HEK293 (cell line): Measurements from ENCODE around the gene MRPL20.
"Not testable (repeated sequence)": the region's sequence is repeated elsewhere in the genome, so short reads cannot be mapped to it uniquely, and the experiment has no call there.

Experiments used
- CTCF ChIP-seq: fragments of 450-650 bp; formaldehyde crosslinking; IDR thresholded peaks from 2 replicates; pipeline ENCODE4 v1.5.1; 2016; ENCODE audit warnings: missing biosample characterization, missing genetic modification characterization
- GLI4 ChIP-seq: fragments of 450-650 bp; formaldehyde crosslinking; IDR thresholded peaks from 2 replicates; pipeline ENCODE4 v1.5.1; 2016; ENCODE audit warnings: missing biosample characterization, missing genetic modification characterization
- PRDM10 ChIP-seq: fragments of 450-650 bp; formaldehyde crosslinking; IDR thresholded peaks from 2 replicates; pipeline ENCODE4 v1.5.1; 2016; ENCODE audit warnings: missing biosample characterization, missing genetic modification characterization
- ZBTB48 ChIP-seq: fragments of 450-650 bp; formaldehyde crosslinking; IDR thresholded peaks from 2 replicates; pipeline ENCODE4 v1.5.1; 2016; ENCODE audit warnings: missing biosample characterization, missing genetic modification characterization
- ZFP3 ChIP-seq: fragments of 450-650 bp; formaldehyde crosslinking; IDR thresholded peaks from 2 replicates; pipeline ENCODE4 v1.5.1; 2016; ENCODE audit warnings: low read depth, missing biosample characterization, missing genetic modification characterization
- ZNF146 ChIP-seq: fragments of 450-650 bp; formaldehyde crosslinking; IDR thresholded peaks from 2 replicates; pipeline ENCODE4 v1.5.1; 2016; ENCODE audit warnings: missing biosample characterization, missing genetic modification characterization
- ZNF221 ChIP-seq: fragments of 450-650 bp; formaldehyde crosslinking; IDR thresholded peaks from 2 replicates; pipeline ENCODE4 v1.5.1; 2017; ENCODE audit warnings: missing biosample characterization, missing genetic modification characterization, borderline replicate concordance
- ZNF37A ChIP-seq: fragments of 450-650 bp; IDR thresholded peaks from 2 replicates; pipeline ENCODE4 v1.5.1; 2018; ENCODE audit warnings: missing biosample characterization, missing genetic modification characterization
- ZNF596 ChIP-seq: fragments of 450-650 bp; IDR thresholded peaks from 2 replicates; pipeline ENCODE4 v1.5.0; 2018; ENCODE audit warnings: missing biosample characterization, mild to moderate bottlenecking, missing genetic modification characterization, moderate library complexity
- ZNF792 ChIP-seq: fragments of 450-650 bp; formaldehyde crosslinking; IDR thresholded peaks from 2 replicates; pipeline ENCODE4 v1.5.1; 2016; ENCODE audit warnings: missing biosample characterization, missing genetic modification characterization

- not testable (repeated sequence) for TF ChIP-seq CTCF (tag by site-specific recombination); ZNF596; ZBTB48 (tag by site-specific recombination); ZNF37A (tag by site-specific recombination); ZNF221 (tag by site-specific recombination); PRDM10; ZFP3; ZNF792 (tag by site-specific recombination); GLI4 (tag by site-specific recombination); ZNF146 (tag by site-specific recombination)
These were observed 3.1 kb upstream of the MRPL20 start for GRCh38 chr1:1410238-1410637.
